GM06990 (cell line): ENCODE measurements around the gene RAD9A.
A peak's percentile ranks its signal among the peaks of the same experiment; 100 is the strongest.

Source experiments
- DNase-seq: peaks from one replicate; pipeline ENCODE4 v3.0.0-alpha.2; 2011; ENCODE audit not compliant: insufficient read length; ENCODE audit errors: extremely low read depth
- H3K27me3 ChIP-seq: replicated peaks from 2 replicates; pipeline ENCODE4 v1.6.0; 2011; ENCODE audit warnings: low read length; ENCODE audit not compliant: control insufficient read depth, insufficient read depth
- H3K36me3 ChIP-seq: 2 replicates; pipeline ENCODE4 v1.5.1; 2011; ENCODE audit warnings: low read length; ENCODE audit not compliant: control insufficient read depth, insufficient read depth
- H3K4me3 ChIP-seq: replicated peaks from 2 replicates; pipeline ENCODE4 v1.5.1; 2011; ENCODE audit warnings: low read depth, mild to moderate bottlenecking, control low read depth, low read length
- TF ChIP-seq, protein P1 (sequence below): IDR thresholded peaks from 2 replicates; pipeline ENCODE4 v1.5.1; 2011; ENCODE audit warnings: low read length, control low read depth, mild to moderate bottlenecking, inconsistent platforms; ENCODE audit not compliant: insufficient read depth, poor library complexity, severe bottlenecking

The RAD9A gene

DNA sequence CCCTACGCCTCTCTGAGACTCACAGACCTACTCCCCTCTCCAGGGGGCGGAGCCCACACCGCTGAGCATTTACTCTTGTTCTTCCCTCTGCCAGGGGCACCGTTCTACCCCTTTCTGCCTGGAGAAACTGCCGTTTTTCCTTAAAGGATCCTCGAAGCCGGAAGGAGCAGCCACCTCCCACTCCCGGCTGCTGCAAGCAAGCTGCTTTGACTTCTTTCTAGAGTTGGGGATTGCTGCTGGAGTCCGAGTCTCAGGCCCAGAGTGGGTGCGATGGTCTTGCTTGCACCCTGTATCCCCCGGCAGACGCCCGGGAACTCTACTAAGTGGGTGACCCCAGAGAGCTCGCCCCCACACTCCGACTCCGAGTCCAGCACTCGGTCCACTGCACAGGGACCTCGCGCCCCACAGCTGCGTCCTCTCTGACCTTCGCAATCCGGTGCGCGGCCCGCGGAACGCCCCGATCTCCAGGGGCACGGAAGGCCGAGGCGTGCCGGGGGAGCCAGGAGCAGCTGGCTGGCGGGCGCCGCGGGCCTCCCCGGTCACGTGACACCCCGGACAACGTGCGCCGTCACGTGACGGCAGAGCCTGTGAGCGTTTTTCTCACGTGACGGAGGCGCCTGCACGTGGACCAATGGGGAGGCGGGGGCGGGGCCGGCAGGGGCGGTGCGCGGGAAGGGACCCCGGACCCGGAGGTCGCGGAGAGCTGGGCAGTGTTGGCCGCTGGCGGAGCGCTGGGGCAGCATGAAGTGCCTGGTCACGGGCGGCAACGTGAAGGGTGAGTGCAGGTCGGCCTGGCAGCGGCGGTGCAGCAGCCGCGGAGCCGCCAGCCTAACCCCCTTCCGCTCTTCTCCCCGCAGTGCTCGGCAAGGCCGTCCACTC is at the start of gene RAD9A:
Gene RAD9A, plus strand, starts transcription at position 683 of the 879 bp plus-strand sequence. Its CDS starts 59 bp downstream, at position 742.
- TF ChIP-seq, protein P1, sequence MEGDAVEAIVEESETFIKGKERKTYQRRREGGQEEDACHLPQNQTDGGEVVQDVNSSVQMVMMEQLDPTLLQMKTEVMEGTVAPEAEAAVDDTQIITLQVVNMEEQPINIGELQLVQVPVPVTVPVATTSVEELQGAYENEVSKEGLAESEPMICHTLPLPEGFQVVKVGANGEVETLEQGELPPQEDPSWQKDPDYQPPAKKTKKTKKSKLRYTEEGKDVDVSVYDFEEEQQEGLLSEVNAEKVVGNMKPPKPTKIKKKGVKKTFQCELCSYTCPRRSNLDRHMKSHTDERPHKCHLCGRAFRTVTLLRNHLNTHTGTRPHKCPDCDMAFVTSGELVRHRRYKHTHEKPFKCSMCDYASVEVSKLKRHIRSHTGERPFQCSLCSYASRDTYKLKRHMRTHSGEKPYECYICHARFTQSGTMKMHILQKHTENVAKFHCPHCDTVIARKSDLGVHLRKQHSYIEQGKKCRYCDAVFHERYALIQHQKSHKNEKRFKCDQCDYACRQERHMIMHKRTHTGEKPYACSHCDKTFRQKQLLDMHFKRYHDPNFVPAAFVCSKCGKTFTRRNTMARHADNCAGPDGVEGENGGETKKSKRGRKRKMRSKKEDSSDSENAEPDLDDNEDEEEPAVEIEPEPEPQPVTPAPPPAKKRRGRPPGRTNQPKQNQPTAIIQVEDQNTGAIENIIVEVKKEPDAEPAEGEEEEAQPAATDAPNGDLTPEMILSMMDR: no peak
- peak; percentile 95 for DNase-seq
- peaks cover 12% of the 10 kb centered on the region for H3K36me3 ChIP-seq
- no peaks in the 10 kb centered on the region for H3K27me3 ChIP-seq
- H3K4me3 ChIP-seq: peak within 1 kb of the TSS; percentile 98

DNA sequence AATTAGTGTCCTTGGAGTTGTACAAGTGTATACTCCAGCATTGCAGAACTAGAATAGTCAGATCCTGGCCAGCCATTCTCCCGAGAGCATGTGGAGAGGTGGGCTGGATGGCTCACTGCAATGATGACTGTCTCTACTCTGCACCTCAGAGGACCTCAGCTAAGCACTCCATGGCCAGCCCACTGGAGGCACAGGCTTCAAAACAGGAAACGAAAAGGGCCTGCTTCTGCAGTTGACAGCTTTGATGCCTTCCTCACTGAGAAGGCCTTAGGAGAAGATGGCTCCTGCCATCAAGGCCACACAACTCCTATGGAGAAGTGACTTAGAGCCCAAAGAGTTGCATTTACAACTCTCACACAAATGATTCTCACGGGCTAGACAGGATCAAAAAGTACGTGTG is 47.5 kb upstream of the RAD9A start:
- DNase-seq: no peak
- Histone ChIP-seq H3K36me3 (no peaks in the 10 kb centered on the region), H3K4me3 (no peak overlapping the region), H3K27me3 (no peaks in the 10 kb centered on the region)
- TF ChIP-seq, protein P1: no peak

DNA sequence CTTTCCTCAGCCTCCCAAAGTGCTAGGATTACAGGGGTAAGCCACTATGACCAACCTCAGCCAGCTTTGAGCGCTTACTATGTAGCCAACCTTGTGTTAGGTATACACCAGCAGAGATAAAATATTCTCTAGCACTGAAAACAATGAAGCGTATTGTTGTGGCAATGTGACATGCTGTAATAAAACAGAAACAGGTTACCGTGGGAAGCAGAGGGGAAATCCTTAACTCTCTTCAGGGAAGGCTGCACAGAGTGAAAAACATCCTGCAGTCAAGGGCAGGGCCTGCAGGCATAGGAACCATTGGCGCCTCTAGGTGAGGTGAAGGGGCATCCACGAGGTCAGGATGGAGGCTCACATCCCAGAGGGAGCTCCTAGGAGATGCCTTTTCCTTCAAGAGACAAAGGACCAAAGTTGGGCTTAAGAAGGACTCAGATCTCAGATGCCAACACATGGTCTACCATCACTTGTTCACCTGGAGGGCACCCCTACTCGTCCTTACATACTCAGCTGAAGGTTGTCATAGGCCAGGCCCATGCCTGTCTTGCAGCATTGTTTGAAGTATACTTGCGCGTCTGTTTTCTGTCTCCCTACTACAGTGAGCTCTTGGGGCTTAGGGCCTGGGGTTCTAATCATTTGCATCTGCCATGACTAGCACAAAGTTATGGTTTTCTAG is 46.4 kb upstream of the RAD9A start:
- Histone ChIP-seq H3K4me3 (no peak overlapping the region), H3K36me3 (no peaks in the 10 kb centered on the region), H3K27me3 (no peaks in the 10 kb centered on the region)
- TF ChIP-seq, protein P1: no peak
- no peak for DNase-seq

DNA sequence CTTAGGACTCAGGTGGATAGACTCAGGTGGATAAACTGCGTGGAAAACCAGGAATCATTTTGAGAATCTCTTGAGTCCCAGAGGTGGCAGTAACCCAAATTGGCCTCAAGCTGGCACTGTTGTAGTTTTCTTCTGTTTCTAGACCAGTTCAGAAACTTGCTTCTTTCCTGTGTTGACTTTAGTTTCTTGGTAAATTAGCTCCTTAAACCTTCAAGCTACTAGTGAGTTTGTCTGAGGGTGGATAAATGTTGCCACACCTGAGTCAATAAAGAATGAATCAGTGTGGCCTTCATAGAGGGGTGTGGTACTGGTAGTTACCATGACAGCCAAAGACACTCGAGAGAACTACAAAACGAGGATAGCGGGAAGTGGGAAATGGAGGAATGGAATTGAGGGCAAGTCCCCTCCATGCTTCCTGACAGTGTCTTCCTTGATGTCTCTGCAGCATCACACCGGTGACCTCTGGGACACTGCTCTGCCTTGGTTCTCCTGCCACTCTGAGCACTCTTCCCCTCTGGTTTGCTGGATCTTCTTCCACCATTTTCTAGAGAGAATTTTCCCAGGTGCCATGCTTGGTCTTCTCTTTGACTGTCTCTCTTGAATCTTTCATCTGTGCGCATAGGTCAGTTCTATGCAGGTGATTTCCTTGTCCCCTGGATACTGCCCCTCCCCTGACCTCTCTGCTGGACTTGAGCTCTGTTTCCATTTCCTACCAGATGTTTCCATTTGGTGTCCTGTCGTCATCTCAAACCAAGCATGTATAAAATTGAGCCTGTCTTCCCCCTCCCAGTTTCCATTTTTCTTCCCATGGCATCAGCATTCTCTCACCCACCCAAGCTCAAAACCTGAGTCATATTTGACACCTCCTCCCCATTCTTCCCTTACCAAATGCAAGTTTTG is 45.6 kb upstream of the RAD9A start:
- no peak overlapping the region for H3K4me3 ChIP-seq
- H3K27me3 ChIP-seq: no peaks in the 10 kb centered on the region
- TF ChIP-seq, protein P1: peak; percentile 90
- H3K36me3 ChIP-seq: no peaks in the 10 kb centered on the region
- DNase-seq: no peak

DNA sequence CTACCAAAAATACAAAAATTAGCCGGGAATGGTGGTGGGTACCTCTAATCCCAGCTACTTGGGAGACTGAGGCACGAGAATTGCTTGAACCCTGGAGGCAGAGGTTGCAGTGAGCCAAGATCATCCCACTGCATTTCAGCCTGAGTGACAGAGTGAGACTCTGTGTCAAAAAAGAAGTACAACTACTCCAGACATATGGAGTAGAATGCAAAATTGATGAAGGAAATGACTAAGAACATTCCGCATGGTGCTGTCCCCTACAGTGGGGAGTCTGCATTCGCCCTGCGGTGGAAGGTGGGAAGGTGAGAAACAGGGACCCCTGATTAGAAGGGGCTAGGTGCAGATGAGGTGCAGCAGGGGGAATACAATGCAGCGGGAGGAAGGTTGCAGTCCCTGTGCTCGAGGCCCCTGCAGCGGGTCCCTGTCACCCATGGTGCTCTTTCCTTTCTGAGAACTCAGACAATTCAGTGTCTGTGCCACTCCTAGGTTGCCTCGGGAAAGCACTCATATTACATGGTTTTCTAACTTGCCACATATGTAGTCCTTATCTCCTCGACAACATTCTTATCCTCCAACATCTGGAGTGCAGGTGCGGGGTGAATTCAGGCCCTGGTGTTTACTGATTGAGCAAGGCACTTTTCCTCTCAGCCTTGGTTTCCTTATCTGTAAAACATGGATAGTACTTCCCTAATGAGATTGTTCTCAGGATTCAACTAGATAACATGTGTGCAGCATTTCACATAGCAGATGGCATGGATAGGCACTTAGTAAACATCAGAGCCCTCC is 43.6 kb upstream of the RAD9A start:
- DNase-seq: no peak
- TF ChIP-seq, protein P1: no peak
- Histone ChIP-seq H3K27me3 (no peaks in the 10 kb centered on the region), H3K4me3 (no peak overlapping the region), H3K36me3 (peaks cover 2% of the 10 kb centered on the region; the same call in 1 of the 2 replicates)
